K562 (cell line): ENCODE results near the gene COASY. TPM values are rescaled to one million over a fixed set of nuclear protein-coding genes. Genes with fewer than 3 reads are reported as not detected.

Experiments
- ATAC-seq: fragments of 200-7000 bp; cut with Tn5 transposase; 3 replicates; pipeline ENCODE4 v1.9.1; 2020; ENCODE audit warnings: moderate library complexity
- BruUV-seq: library from RNA; stranded (reverse); fragments of 400-500 nt; replicated peaks from 2 replicates; lab custom pipeline; 2021; lab: Mats Ljungman, UMichigan
- CTCF ChIA-PET: fragments of 300-600 bp; formaldehyde crosslinking; extraction: SDS; loops from one replicate; lab custom pipeline; 2021; ENCODE audit warnings: low intra/inter-chr PET ratio; lab: Yijun Ruan, JAX
- POLR2A ChIA-PET: fragments of 300-600, 350-650 bp; sonication (Branson Sonifier 250); formaldehyde crosslinking; extraction: SDS; loops from one replicate; lab custom pipeline; 2021; ENCODE audit warnings: antibody characterized with exemption, inconsistent platforms; lab: Yijun Ruan, JAX
- DNase-seq, 4 experiments: peaks; one replicate each; pipeline versions ENCODE4 v3.0.0 to v3.0.0-alpha.2; 2011 to 2018; ENCODE audit warnings: low spot score in 3 of 4, mixed read lengths in 3 of 4; ENCODE audit errors: extremely low read depth in 1 of 4
- FAIRE-seq: peaks from 2 replicates; lab custom pipeline; 2011; peaks lifted over from hg19 to GRCh38; lab: Jason Lieb, UNC
- H2AFZ ChIP-seq: 2 replicates; pipeline ENCODE4 v1.6.0; 2011; ENCODE audit warnings: low read depth, low read length, control low read depth, inconsistent platforms
- H3K27ac ChIP-seq: fragments of 200-600 bp; 3 replicates; pipeline ENCODE4 v1.8.0; 2011; ENCODE audit warnings: low read depth, mild to moderate bottlenecking, control low read depth, inconsistent platforms, low read length, moderate library complexity, mixed read lengths; ENCODE audit errors: extremely low read depth
- H3K27me3 ChIP-seq, 2 experiments: fragments of 300-600 bp in 1 of 2; 2 replicates in 1 of 2; 3 replicates in 1 of 2; pipeline versions ENCODE4 v1.6.0 to v1.8.0; 2011; ENCODE audit warnings: inconsistent platforms in 2 of 2, low read length in 2 of 2, mild to moderate bottlenecking in 1 of 2, mixed read lengths in 1 of 2, moderate library complexity in 1 of 2; ENCODE audit not compliant: control insufficient read depth in 2 of 2, insufficient read depth in 2 of 2
- H3K36me3 ChIP-seq: fragments of 300-600 bp; 3 replicates; pipeline ENCODE4 v1.8.0; 2011; ENCODE audit warnings: mild to moderate bottlenecking, low read length, inconsistent platforms; ENCODE audit not compliant: control insufficient read depth, insufficient read depth
- H3K4me1 ChIP-seq, 2 experiments: fragments of 200-600 bp in 1 of 2; replicated peaks in 1 of 2; 2 replicates in 1 of 2; 3 replicates in 1 of 2; pipeline versions ENCODE4 v1.5.1 to v1.8.0; 2011; ENCODE audit warnings: inconsistent platforms in 2 of 2, low read length in 2 of 2, mild to moderate bottlenecking in 1 of 2, mixed read lengths in 1 of 2, moderate library complexity in 1 of 2; ENCODE audit not compliant: control insufficient read depth in 2 of 2, insufficient read depth in 2 of 2
- H3K4me2 ChIP-seq: 2 replicates; pipeline ENCODE4 v1.6.1; 2011; ENCODE audit warnings: low read length, control low read depth, inconsistent platforms, mixed read lengths; ENCODE audit not compliant: insufficient read depth
- H3K4me3 ChIP-seq: fragments of 200-600 bp; sonication (generic), shearing (Covaris generic); 2 replicates; pipeline ENCODE4 v1.5.1; 2016; ENCODE audit warnings: control low read depth, inconsistent platforms
- H3K79me2 ChIP-seq: fragments of 200-600 bp; 3 replicates; pipeline ENCODE4 v1.8.0; 2011; ENCODE audit warnings: low read length, inconsistent platforms; ENCODE audit not compliant: control insufficient read depth, insufficient read depth
- H3K9ac ChIP-seq, 2 experiments: 2 replicates each; pipeline versions ENCODE4 v1.6.0 to v1.6.1; 2011; ENCODE audit warnings: low read depth in 2 of 2, low read length in 2 of 2, control low read depth in 1 of 2, inconsistent platforms in 1 of 2, mild to moderate bottlenecking in 1 of 2, mixed read lengths in 1 of 2; ENCODE audit not compliant: insufficient read depth in 1 of 2
- H3K9me1 ChIP-seq: one replicate; pipeline ENCODE4 v1.6.0; 2011; ENCODE audit warnings: inconsistent platforms, mild to moderate bottlenecking, low read length, moderate library complexity; ENCODE audit not compliant: control insufficient read depth, insufficient read depth
- H3K9me3 ChIP-seq: replicated peaks from 2 replicates; pipeline ENCODE4 v1.5.1; 2011; ENCODE audit warnings: low read depth, low read length, inconsistent platforms; ENCODE audit not compliant: control insufficient read depth, insufficient read depth
- H4K20me1 ChIP-seq: replicated peaks from 2 replicates; pipeline ENCODE4 v1.6.1; 2011; ENCODE audit warnings: low read length, inconsistent platforms, mixed read lengths; ENCODE audit not compliant: control insufficient read depth, insufficient read depth
- CEBPB ChIP-seq: fragments of 450-650 bp; IDR thresholded peaks from 2 replicates; pipeline ENCODE4 v1.6.1; 2016; ENCODE audit warnings: missing genetic modification characterization, missing compliant biosample characterization
- HNRNPLL ChIP-seq: fragments of 200-400 bp; formaldehyde crosslinking; IDR thresholded peaks from 2 replicates; pipeline ENCODE4 v1.6.1; 2017; ENCODE audit warnings: low read length, low read depth, mild to moderate bottlenecking; ENCODE audit not compliant: poor library complexity, severe bottlenecking
- POLR2H ChIP-seq: IDR thresholded peaks from 2 replicates; pipeline ENCODE4 v1.6.1; 2016; ENCODE audit warnings: missing genetic modification characterization, low read depth, mild to moderate bottlenecking, control low read depth, missing compliant biosample characterization, moderate library complexity
- SOX6 ChIP-seq: fragments of 450-650 bp; IDR thresholded peaks from 2 replicates; pipeline ENCODE4 v1.6.1; 2014; ENCODE audit warnings: mild to moderate bottlenecking
- TOE1 ChIP-seq, 2 experiments: fragments of 450-650 bp in 1 of 2; sonication (generic) in 1 of 2; formaldehyde crosslinking in 1 of 2; IDR thresholded peaks; 2 replicates each; pipeline versions ENCODE4 v1.7.1 to v1.8.0; 2016 to 2022; ENCODE audit warnings: borderline replicate concordance in 2 of 2, mild to moderate bottlenecking in 2 of 2, antibody characterized with exemption in 1 of 2, inconsistent platforms in 1 of 2, low read depth in 1 of 2, missing genetic modification reagents in 1 of 2, moderate library complexity in 1 of 2
- WGBS: fragments of 100-300 bp; shearing (Covaris generic); methylation state at CpG from one replicate; pipeline ENCODE4 v1.1.6; 2016; ENCODE audit warnings: low coverage, mixed read lengths; ENCODE audit not compliant: insufficient coverage; ENCODE audit errors: missing lambda C conversion rate; 5-methylcytosine and 5-hydroxymethylcytosine counted together
- in situ Hi-C: fragments of 300-500 bp; cut with MboI; formaldehyde crosslinking; loops from 4 replicates; pipeline ENCODE4 v1.15.0; 2018; ENCODE audit warnings: inconsistent platforms, mixed read lengths
- intact Hi-C: fragments of 100-400 bp; cut with micrococcal nuclease; formaldehyde crosslinking; loops from 2 replicates; pipeline ENCODE4 v1.14.2; 2022
- polyA plus RNA-seq, 8 experiments: library from polyadenylated mRNA; depleted of rRNA in 4 of 8; stranded (reverse) in 5 of 8; unstranded in 3 of 8; fragments of >200 nt; fragmentation: Nextera tagmentation in 2 of 8; fragmentation: Illumina TruSeq in 1 of 8; extraction: Ambion mirVana in 2 of 8; extraction: Trizol in 1 of 8; gene quantifications; 2 replicates each; pipeline versions ENCODE4 v1.2.1 to v1.2.3, GENCODE V29; 2011 to 2014; ENCODE audit warnings: inconsistent platforms in 1 of 8, missing spikeins in 1 of 8
- total RNA-seq, 7 experiments: library from RNA; depleted of rRNA in 6 of 7; stranded (reverse); fragments of >200 nt in 6 of 7; fragmentation: Illumina TruSeq in 2 of 7; extraction: Trizol in 2 of 7; gene quantifications; 2 replicates each; pipeline versions ENCODE4 v1.2.1 to v1.2.3, GENCODE V29; 2011 to 2021; ENCODE audit warnings: low replicate concordance in 1 of 7

COASY gene
- total and polyA plus RNA-seq, 9 of the 15 experiments (the other 6 are each of a cell fraction or from before 2014, with no cell fraction given) = 25.4 to 175 (median 62.3) TPM

DNA sequence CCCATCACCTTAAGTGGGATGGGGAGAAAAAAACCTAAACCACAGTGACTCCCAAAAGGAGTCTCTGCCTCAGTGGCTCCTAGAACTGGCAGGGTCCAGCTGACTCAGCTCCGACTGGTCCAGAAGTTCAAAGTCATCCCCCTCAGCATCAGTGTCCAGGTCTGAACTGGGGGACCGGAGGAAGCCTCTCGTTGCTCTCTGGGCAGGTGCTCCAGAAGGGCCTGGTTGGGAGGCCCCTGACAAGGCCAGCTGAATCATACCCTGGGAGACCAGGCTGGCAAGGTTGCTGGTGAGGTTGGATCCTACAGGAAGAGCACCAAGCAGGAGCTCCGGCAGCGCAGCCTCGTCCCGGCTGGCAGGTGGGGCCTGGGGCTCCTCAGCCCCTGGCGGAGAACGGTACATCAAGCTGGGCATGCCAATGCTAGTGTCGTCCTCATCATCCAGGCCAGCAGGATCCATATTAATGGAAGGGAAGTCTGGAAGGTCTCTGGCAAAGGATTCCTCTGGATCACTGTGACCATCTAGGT lies 19.9 kb downstream of the COASY start:
- DNase-seq = no peak
- intact Hi-C loops = no loop called here
- no peak for FAIRE-seq
- TF ChIP-seq SOX6 (no peak), HNRNPLL (no peak), TOE1 (IDR thresholded peaks at IDR 0.05; ENCODE audit: borderline replicate concordance) (no peak), TOE1 (CRISPR knock-in tag; IDR thresholded peaks at IDR 0.05; ENCODE audit: borderline replicate concordance, low read depth) (no peak)
- TF ChIP-seq, all 486 proteins: peak for 0
- no peak overlapping the region for H3K27ac ChIP-seq
- H3K36me3 ChIP-seq = peaks cover 75% of the 10 kb centered on the region
- CTCF ChIA-PET = no interaction called here
- POLR2A ChIA-PET = interaction anchor here (0.7 to 2.6 kb wide), 9 partner anchors 8 to 416 kb away, joined by 3 to 7 read pairs (median 3); partner anchors contain the start of genes RETREG3, RPL27 and TUBG1
- H3K9me1 ChIP-seq = no peaks in the 10 kb centered on the region
- WGBS = 95% methylated on average over 10 of the region's 10 CpGs
- H2AFZ ChIP-seq = no peak overlapping the region
- in situ Hi-C loops = loop anchor here (10.0 kb wide), 1 partner anchor 343 kb away; no protein-coding TSS in a partner anchor
- BruUV-seq = no TSS peak
- no peaks in the 10 kb centered on the region for H3K27me3 ChIP-seq
- H3K9me3 ChIP-seq = no peaks in the 10 kb centered on the region
- H4K20me1 ChIP-seq = no peaks in the 10 kb centered on the region
- H3K9ac ChIP-seq = no peak overlapping the region
- no peak for ATAC-seq
- no peak overlapping the region for H3K4me3 ChIP-seq
- peaks cover 18% of the 10 kb centered on the region for H3K79me2 ChIP-seq
- peaks cover 13 to 14% of the 10 kb centered on the region in 2 experiments for H3K4me1 ChIP-seq
- no peak overlapping the region for H3K4me2 ChIP-seq

DNA sequence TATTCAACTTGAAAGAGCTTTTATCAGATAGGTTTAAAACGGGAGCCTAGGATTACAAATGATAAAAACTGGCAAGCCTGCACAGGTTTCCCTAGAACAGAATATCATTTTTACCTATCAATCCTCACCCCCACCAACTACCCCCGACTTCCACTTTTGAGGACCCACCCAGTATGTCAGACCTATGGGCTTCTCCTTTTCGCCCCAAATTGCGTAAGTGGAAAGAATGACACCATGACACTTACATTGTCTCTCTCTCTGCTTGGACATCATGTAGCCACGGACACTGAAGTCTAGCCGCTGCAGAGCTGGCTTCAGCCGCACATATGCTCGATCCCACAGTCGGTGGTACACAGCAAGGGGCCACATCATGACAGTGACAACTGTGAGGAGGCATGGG lies 22.9 kb downstream of the COASY start:
- Histone ChIP-seq H3K9ac (peak overlapping the region in 1 of 2 experiments; percentile 24; a peak in 1 of 4 replicates), H3K79me2 (no peaks in the 10 kb centered on the region), H3K36me3 (peaks cover 91% of the 10 kb centered on the region), H3K27me3 (no peaks in the 10 kb centered on the region), H3K4me2 (no peak overlapping the region), H3K9me3 (no peaks in the 10 kb centered on the region)
- in situ Hi-C loops = loop anchor here (10.0 kb wide), 1 partner anchor 340 kb away; no protein-coding TSS in a partner anchor
- BruUV-seq = no TSS peak
- CTCF ChIA-PET = no interaction called here
- intact Hi-C loops = no loop called here
- no peak for TF ChIP-seq POLR2H (tag)
- peak; percentile 35; the same call in 1 of the 2 replicates for TF ChIP-seq CEBPB (tag)
- TF ChIP-seq, all 486 proteins: peak for 1
- DNase-seq = no peak
- Histone ChIP-seq H3K4me1 (peaks cover 0 to 6% of the 10 kb centered on the region in 2 experiments; a peak in 3 of 5 replicates), H3K4me3 (no peak overlapping the region), H3K9me1 (no peaks in the 10 kb centered on the region), H3K27ac (no peak overlapping the region), H2AFZ (no peak overlapping the region), H4K20me1 (no peaks in the 10 kb centered on the region)
- WGBS = 82% methylated on average over 9 of the region's 9 CpGs
- no peak for ATAC-seq
- FAIRE-seq = no peak
- POLR2A ChIA-PET = interaction anchor here (1.9 kb wide), 1 partner anchor 114 kb away, joined by 6 read pairs; no protein-coding TSS in a partner anchor
